Prostate gland (tissue), 2 donors: ENCODE results near the gene DYNC1H1. TPM values are rescaled to one million over a fixed set of nuclear protein-coding genes. Genes with fewer than 3 reads are reported as not detected.
"Not testable (repeated sequence)": the region's sequence is repeated elsewhere in the genome, so short reads cannot be mapped to it uniquely, and the experiment has no call there.

Experiments used
- DNase-seq: peaks from one replicate; pipeline ENCODE4 v3.0.0-alpha.2; 2019; ENCODE audit warnings: low spot score
- H3K27ac ChIP-seq, 2 donors: fragments of 200-600 bp; sonication (generic); 2 replicates each; pipeline ENCODE4 v1.5.1; 2017 to 2019
- H3K27me3 ChIP-seq: fragments of 200-600 bp; sonication (generic); replicated peaks from 2 replicates; pipeline ENCODE4 v1.5.1; 2019; ENCODE audit not compliant: insufficient read depth
- H3K36me3 ChIP-seq, 2 donors: fragments of 200-600 bp; sonication (generic); 1 replicate in 1 of 2; 2 replicates in 1 of 2; pipeline versions ENCODE4 v1.5.1 to v1.8.1; 2017 to 2019
- H3K4me1 ChIP-seq: fragments of 200-600 bp; sonication (generic); replicated peaks from 2 replicates; pipeline ENCODE4 v1.5.1; 2019
- H3K4me3 ChIP-seq, 2 donors: fragments of 200-600 bp; sonication (generic); 2 replicates each; pipeline ENCODE4 v1.5.1; 2017 to 2019
- H3K9me3 ChIP-seq: fragments of 200-600 bp; sonication (generic); 2 replicates; pipeline ENCODE4 v1.5.1; 2017
- POLR2A ChIP-seq: fragments of 450-650 bp; IDR thresholded peaks from one replicate; pipeline ENCODE4 v1.6.1; 2016; ENCODE audit warnings: antibody characterized with exemption, mild to moderate bottlenecking
- POLR2AphosphoS5 ChIP-seq: sonication (generic); formaldehyde crosslinking; IDR thresholded peaks from one replicate; pipeline ENCODE4 v1.6.1; 2017; ENCODE audit warnings: antibody characterized with exemption
- WGBS: methylation state at CpG from one replicate; pipeline ENCODE4 v1.1.5; 2018; 5-methylcytosine and 5-hydroxymethylcytosine counted together
- intact Hi-C: fragments of 100-400 bp; cut with DNase I; formaldehyde crosslinking; loops from one replicate; pipeline ENCODE4 v1.14.2; 2022
- total RNA-seq, 2 donors: library from RNA; depleted of rRNA; stranded (reverse); fragments of >200 nt; gene quantifications; one replicate each; pipeline ENCODE4 v1.1.0, GENCODE V29; 2016
- TF ChIP-seq, protein P1 (sequence below), 4 experiments: fragments of 200-600 bp in 2 of 4; fragments of 450-650 bp in 2 of 4; sonication (generic) in 2 of 4; IDR thresholded peaks; 1 replicate in 3 of 4; 2 replicates in 1 of 4; pipeline ENCODE4 v1.5.1; 2016 to 2019; ENCODE audit warnings: antibody characterized with exemption in 4 of 4, mild to moderate bottlenecking in 2 of 4, moderate library complexity in 2 of 4

DYNC1H1 gene
- total RNA-seq, 2 donors from 2014 or later: 366 to 616 TPM

DNA sequence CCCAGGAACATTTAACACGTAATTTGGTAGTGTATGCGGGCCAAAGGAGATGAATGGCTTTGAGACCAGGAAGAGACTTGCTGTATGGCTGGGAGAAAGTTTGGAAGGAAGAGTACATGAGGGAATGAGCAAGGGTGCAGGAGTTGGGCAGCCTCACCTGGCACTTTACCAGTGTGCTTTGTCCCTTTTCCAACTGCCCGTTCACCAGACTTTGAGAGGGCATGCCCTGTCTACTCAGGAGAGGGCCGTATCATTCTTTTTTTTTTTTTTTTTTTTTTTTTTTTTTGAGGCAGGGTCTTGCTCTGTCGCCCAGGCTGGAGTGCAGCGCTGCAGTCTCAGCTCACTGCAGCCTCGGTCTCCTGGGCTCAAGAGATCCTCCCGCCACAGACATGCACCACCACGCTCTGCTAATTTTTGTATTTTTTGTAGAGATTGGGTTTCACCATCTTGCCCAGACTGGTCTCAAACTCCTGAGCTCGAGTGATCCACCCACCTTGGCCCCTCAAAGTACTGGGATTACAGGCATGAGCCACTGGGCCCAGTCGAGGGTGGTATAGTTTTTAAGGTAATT, 6.5 kb downstream of the DYNC1H1 start:
- no peaks in the 10 kb centered on the region for H3K9me3 ChIP-seq
- no peak for DNase-seq
- H3K4me3 ChIP-seq: no peak overlapping the region
- WGBS: 73% methylated on average over 11 of the region's 11 CpGs
- H3K36me3 ChIP-seq: no peaks in the 10 kb centered on the region
- intact Hi-C loops: no loop called here
- no peaks in the 10 kb centered on the region for H3K27me3 ChIP-seq
- no peaks in the 10 kb centered on the region for H3K4me1 ChIP-seq
- H3K27ac ChIP-seq: no peak overlapping the region
- no peak for TF ChIP-seq POLR2A
- TF ChIP-seq, protein P1, sequence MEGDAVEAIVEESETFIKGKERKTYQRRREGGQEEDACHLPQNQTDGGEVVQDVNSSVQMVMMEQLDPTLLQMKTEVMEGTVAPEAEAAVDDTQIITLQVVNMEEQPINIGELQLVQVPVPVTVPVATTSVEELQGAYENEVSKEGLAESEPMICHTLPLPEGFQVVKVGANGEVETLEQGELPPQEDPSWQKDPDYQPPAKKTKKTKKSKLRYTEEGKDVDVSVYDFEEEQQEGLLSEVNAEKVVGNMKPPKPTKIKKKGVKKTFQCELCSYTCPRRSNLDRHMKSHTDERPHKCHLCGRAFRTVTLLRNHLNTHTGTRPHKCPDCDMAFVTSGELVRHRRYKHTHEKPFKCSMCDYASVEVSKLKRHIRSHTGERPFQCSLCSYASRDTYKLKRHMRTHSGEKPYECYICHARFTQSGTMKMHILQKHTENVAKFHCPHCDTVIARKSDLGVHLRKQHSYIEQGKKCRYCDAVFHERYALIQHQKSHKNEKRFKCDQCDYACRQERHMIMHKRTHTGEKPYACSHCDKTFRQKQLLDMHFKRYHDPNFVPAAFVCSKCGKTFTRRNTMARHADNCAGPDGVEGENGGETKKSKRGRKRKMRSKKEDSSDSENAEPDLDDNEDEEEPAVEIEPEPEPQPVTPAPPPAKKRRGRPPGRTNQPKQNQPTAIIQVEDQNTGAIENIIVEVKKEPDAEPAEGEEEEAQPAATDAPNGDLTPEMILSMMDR (IDR thresholded peaks at IDR 0.05): no peak
- TF ChIP-seq POLR2AphosphoS5: no peak

DNA sequence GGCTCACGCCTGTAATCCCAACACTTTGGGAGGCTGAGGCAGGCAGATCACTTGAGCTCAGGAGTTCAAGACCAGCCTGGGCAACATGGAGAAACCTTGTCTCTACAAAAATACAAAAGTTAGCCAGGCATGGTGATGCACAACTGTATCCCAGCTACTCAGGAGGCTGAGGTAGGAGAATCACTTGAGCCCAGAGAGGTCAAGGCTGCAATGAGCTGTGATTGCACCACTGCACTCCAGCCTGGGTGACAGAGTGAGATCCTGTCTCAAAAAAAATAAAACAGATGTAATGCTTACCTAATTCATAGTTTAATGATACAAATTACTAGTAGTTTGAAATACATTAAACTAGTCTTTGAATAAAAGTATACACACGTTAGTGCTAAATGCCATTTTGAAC, 7.1 kb downstream of the DYNC1H1 start:
- H3K27me3 ChIP-seq, DNase-seq, H3K4me3 ChIP-seq, H3K9me3 ChIP-seq, H3K36me3 ChIP-seq, H3K27ac ChIP-seq, intact Hi-C loops, H3K4me1 ChIP-seq: not testable (repeated sequence)
- WGBS: 96% methylated on average over 2 of the region's 2 CpGs

DNA sequence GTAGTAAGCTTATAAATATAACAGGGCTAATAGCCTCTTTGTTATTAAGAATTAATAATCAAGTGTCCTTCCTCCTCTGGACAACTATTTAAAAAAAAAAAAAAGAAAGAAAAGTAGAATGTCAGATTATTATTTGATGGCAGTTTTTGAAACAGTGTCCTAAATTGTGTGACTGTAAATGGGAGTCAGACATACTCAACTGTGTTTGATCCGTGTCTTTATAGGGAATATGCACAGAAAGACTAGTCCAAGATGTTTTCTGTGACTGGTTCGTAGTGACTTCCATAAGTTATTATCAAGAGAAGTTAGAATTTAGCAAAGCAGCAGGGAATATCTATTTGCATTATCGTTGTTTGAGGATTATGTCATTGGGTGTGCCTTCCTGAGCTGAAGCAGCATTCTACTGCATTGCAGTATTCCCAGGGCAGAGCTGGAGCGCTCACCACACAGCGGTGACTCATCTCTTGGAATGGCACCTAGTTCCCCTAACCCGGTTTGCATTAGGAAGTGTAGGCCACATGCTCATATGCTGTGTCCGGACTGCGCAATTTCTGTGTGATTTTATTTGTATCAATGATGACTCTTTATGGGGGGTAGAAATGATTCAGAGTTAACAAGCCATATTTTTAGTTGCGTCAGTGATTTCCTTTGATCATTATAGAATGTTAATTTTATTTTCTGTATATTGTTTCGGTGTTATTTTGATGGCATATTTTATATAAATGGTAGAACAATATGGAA, 7.9 kb downstream of the DYNC1H1 start:
- H3K4me1 ChIP-seq: no peaks in the 10 kb centered on the region
- WGBS: 31% methylated on average over 10 of the region's 10 CpGs

DNA sequence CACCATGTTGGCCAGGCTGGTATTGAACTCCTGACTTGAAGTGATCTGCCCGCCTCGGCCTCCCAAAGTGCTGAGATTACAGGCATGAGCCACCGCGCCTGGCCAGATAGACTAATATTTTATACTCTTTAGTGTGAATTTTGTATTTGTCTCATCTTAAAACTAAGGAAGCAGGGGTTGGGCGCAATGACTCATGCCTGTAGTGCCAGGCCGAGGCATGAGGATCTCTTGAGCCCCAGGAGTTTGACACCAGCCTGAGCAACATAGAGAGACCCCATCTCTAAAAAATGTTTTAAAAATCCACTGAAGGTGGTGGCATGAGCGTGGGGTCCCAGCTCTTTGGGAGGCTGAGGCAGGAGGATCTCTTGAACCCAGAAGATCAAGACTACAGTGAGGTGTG, 9.0 kb downstream of the DYNC1H1 start:
- 94% methylated on average over 7 of the region's 7 CpGs for WGBS
- H3K27me3 ChIP-seq: no peaks in the 10 kb centered on the region
- no peak overlapping the region for H3K27ac ChIP-seq
- DNase-seq: no peak
- no peaks in the 10 kb centered on the region for H3K36me3 ChIP-seq
- H3K9me3 ChIP-seq: no peaks in the 10 kb centered on the region
- intact Hi-C loops: no loop called here
- no peaks in the 10 kb centered on the region for H3K4me1 ChIP-seq
- H3K4me3 ChIP-seq: no peak overlapping the region
- TF ChIP-seq POLR2AphosphoS5 (no peak), POLR2A (no peak)
- TF ChIP-seq, protein P1 (IDR thresholded peaks at IDR 0.05): no peak

More for the DNA sequence above, 7.9 kb downstream of the DYNC1H1 start:
- Histone ChIP-seq H3K36me3 (no peaks in the 10 kb centered on the region), H3K27me3 (no peaks in the 10 kb centered on the region), H3K27ac (peak overlapping the region in 1 of 2 donors; percentile 0), H3K4me3 (no peak overlapping the region), H3K9me3 (no peaks in the 10 kb centered on the region)
- intact Hi-C loops: no loop called here
- TF ChIP-seq, protein P1 (IDR thresholded peaks at IDR 0.05): no peak
- TF ChIP-seq POLR2A: no peak
- TF ChIP-seq POLR2AphosphoS5: peak; percentile 85
- peak; percentile 75 for DNase-seq

DNA sequence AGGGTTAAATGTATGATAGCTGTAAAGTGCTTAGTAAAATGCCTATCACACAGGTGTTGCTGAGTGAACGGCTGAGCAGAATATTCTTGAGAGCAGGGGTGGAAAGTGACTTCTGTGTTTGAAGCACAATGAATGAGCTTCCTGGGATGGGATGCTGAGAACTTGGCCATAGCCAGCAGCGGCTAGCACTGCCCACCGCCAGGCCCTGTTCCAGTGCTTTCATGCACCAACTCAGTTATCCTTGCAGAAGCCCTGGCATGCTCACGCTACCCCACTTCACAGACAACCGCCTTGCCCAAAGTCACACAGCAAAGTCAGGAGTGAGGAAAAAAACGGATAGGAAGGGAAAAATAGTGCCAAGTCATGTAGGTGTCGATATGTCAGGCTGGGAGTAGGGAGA, 10.9 kb downstream of the DYNC1H1 start:
- Histone ChIP-seq H3K9me3 (no peaks in the 10 kb centered on the region), H3K27me3 (no peaks in the 10 kb centered on the region), H3K27ac (no peak overlapping the region), H3K36me3 (no peaks in the 10 kb centered on the region), H3K4me3 (no peak overlapping the region), H3K4me1 (no peaks in the 10 kb centered on the region)
- WGBS: 79% methylated on average over 7 of the region's 7 CpGs
- no peak for DNase-seq
- intact Hi-C loops: no loop called here
- TF ChIP-seq, protein P1 (IDR thresholded peaks at IDR 0.05): no peak
- TF ChIP-seq POLR2AphosphoS5 (no peak), POLR2A (no peak)
